HG03097 (cell line): Measurements from ENCODE around the gene SPTSSB.

Experiments
- ATAC-seq: cut with Tn5 transposase; IDR thresholded peaks from one replicate; pipeline ENCODE4 v1.9.1; 2021; ENCODE audit not compliant: unreplicated experiment, low FRiP score

The SPTSSB gene

DNA sequence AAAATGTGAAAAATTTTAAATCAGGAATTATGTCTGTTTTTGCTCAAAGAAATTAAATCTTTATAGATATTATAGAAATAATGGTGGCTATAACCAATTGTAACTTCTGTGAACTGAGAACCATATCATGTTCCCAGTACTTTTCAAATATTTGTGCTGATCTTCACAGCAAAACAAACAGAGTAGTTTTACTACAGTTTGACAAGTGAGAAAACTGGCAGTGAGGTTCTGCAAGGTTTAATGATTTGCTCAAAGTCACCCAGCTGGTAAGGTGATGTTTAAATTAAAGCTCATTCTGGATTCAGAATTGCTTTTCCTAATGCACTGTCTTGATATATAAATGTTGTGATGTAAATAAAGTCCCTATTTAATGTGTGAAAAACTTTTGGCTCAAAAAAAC lies 22.0 kb upstream of the SPTSSB start:
- no peak for ATAC-seq

DNA sequence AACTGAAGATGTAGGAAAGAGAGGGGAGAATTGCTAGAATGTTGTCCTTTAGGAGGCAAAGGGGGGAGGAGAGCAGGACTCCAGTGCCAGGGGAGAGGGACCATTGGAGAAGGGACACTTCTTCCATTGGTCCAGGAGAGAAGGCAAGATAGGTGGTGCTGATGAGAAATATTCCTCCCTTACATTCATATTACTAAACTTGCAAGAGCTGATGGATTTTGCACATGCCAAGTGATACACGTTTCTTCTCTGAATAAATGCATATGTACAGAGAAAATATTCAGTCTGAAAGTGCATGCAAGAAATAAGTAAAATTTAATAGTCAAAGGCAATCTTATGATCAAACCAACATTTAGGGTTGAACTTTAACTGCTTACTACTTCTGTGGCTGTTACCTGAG lies 21.5 kb upstream of the SPTSSB start:
- ATAC-seq = no peak

DNA sequence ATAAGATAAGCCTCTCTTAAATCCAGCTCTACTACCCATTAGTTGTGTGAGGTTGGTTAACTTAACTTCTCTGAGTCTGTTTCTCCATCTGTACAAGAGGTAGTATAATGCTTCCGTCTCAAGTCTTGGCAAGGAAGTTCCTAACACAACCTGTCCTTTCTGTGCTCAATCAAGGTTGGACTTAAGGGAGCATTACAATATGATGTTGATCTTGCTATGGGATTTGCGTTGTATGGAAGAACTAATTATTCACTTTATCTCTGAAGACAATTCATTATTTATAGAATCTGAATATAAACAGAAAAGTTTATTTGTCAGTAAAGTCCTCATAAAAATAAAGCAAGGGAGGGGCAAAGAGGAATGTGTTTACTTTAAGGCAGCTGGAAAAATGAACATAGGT lies 18.9 kb upstream of the SPTSSB start:
- ATAC-seq = no peak

DNA sequence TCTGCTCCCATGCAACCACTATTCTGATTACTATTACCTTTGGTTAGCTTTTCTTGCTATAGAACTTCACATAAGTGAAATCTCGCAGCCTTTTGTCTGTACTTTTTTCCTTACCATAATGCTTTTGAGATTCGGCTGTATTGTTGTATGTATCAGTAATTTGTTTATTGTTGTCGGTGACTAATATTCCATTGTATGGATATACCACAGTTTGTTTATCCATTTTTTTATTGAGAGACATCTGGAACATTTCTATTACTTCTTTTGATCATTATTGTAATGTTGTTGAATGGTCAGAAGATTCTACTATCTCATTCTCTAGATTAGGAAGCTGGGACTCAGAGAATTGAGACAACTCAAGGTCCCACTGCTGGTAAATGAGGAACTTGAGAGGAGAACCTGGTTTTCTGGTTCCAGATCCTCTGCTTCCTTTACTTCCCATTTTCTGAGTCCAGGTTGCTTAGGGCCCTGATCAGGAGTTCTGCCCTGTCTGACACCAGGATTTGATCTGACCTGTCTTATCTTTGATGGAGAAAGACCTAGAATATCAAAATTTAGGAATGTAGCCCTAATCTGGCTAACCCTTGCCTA lies 18.2 kb upstream of the SPTSSB start:
- no peak for ATAC-seq

DNA sequence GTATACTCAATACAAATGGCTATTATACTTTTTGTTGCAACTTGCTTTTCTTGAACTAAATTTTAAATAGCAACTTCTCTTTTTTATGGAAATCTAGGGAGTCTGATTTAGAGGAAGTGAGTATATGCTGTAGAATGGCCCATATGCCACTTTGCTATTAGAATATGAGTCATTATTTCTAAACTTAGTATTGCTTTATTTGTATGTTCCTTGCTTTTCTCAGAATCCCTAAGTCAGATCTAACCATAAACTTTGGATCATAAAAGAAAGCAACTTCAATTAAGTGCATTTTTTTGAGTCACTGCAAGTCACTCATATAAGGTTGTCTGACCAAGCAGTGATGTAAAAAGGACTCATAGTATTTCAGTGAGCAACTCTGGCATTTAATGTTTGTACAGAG lies 17.5 kb upstream of the SPTSSB start:
- ATAC-seq = no peak

DNA sequence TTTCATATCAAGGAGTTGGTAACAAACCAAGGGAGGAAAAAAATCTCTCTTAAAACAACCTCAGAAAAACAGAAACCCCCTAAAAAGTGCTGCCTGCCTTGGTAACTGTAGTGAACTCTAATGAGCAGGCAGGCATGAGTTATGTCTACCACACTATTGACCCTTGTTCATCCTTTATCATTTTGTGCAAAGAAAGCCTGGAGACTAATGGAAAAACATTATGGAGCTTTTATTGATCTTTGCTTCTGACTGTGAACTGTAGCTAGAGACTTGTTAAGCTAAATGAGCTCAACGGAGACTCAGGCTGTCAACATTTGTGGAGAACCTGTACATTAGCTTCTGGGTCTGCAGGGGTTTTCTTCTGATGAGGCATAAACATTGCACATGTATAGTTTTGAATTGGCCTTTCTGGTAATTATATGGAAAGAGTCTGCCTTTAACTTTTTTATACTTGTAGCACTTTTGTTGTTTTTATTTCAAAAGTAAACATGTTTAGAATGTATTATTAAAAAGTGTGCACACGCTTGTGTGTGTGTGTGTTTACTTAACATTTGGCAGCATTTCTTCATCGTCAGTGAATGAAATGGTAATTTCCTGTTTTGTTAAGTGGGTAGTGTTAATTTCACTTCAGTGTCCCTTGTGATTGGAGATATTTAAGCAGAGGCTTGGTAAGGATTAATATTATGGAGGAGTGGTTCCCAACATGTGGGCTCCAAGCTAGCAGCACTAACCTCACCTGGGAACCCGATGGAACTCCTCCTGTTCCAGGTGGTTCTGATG lies 15.9 kb upstream of the SPTSSB start:
- no peak for ATAC-seq

DNA sequence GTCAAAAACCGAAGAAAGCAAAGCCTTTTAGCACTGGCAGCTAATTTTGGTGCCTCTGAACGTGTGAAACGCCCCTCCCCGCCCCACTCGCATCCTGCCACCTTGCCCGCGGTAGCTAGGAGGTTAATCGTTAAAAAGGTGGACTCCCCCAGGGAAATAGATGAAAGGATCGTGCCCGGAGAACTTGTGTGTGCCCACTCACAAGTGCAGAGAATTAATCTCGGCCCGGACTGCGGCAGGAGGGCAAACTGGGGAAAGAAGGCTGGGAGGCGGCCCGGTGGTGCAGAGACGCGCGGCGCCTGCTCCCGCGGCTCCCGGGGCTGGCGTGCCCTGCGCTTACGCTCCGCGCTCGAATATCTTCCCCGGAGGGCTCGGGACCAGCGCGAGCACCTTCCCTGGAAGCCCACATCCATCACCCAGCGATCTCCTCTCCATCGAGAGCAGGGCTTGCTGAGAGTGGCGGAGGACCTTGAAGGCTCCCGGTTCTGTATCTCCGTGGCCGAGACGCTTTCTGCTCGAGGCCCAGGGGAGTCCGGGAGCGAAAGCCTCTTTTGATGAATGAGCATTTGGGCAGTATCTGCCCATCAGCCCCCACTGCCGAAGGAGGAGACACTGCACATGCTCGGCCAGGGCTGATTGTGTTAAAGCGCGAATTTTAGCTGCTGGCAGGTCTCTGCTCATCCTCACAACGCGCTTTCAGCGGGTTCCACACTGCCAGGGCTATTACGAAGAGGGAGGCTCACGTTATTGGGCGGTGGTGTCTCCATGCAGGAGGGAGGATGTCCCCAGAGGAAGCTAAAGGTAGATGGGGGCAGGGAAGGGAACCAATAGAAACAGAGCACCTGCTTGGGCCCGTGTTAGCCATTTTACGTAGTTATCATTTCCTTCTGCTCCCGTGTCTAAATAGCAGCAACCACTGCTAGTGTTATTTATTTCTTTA lies 1.3 kb upstream of the SPTSSB start:
- peak; percentile 51 for ATAC-seq

DNA sequence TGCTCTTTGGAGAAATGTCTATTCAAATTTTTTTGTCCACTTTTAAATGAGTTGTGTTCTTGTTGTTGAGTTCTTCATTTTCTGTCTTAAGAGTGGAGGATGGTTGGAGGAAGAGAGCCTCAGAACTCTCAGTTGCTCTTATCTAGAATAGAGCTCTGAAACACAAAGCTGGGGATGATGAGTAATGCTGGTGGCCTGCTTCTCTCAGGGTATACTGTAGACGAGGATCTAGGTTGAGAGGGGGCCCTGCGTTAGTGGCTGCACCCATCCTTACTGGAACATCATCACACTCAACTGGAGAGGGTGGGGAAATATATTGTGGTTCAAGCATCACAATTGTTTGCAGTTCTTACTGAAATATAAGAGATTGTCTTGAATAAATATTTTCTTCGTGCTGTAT lies 1.8 kb downstream of the SPTSSB start:
- ATAC-seq = no peak

DNA sequence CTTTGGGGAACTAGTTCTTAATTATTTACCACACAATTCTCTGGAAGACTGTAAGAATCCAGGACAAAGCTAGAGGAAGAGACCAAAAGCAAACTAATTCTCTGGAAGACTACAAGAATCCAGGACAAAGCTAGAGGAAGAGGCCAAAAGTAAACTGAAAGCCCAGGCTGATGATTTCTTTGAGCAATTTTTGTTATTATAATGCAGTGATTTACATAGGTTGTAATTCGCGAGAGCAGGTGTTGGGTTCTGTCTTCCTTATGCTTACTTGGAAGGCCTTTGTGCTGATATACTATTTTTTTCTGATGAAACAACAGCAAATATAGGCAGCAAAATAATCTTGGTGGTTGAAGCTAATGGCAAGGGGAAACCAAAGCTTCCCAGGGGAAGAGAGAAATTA lies 5.2 kb downstream of the SPTSSB start:
- no peak for ATAC-seq

DNA sequence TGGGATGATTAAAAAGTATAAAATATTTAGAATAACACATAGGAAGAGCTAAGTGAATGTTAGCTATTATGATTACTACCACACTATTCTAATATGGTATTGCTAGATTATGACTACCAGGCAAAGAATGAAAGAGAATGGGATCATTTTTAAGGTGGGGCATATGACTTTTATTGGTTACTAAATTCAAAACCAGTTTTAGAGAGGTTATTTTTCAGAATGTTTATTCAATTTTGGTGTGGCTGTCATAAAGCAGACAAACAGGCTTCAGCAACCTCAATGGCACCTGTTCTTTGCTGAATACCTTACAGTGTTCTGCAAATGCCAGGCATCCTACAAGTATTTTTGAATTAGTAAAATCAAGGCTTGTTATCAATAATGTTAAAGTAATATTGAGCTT lies 12.8 kb downstream of the SPTSSB start:
- ATAC-seq = no peak

DNA sequence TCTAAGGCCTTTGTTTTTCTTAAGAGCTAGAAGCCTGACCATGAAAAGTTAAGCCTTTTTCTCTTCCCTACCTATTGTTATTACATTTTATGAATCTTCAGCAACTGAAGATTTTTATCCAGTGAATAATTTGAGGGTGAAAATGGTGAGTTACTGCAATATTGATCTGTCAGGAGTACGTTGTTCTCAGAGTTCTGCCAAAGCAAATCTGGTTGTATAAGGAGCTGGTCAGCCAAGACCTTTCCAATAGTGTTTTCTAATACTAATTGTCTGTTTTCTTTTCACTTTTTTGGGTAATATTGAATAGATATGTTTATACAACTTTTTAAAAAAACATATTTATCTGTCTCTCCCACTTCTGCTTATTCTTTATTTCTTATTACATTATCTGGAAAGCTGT lies 15.0 kb downstream of the SPTSSB start:
- ATAC-seq = no peak

DNA sequence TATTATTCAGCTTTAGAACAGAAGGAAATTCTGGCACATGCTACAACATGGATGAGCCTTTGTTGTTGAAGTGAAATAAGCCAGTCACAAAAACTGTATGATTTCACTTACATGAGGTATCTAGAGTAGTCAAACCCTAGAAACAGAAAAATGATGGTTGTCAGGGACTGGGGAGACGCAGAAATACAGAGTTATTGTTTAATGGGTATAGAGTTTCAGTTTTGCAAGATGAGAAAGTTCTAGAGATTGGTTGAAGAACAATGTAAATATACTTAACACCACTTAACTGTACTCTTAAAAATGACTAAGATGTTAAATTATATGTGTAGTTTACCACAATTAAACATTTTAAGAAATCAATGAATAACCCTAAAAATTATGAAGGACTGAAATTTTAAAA lies 15.8 kb downstream of the SPTSSB start:
- ATAC-seq = no peak

DNA sequence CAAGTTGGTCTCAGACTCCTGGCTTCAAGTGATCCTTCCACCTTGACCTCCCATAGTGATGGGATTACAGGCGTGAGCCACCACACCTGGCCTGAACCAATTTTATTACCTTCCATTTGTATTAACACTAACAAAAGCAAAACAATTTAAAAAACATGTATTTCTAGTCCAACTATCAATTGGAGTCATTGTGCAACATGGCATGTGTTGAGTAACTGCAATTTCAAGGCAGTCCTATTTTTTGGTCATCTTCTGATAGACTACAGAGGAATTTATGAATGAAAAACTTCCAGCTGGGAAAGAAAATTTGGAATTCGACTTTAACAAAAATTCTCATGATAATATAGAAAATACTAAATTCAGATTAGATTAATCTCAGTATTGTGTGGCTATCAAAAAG lies 16.8 kb downstream of the SPTSSB start:
- no peak for ATAC-seq

DNA sequence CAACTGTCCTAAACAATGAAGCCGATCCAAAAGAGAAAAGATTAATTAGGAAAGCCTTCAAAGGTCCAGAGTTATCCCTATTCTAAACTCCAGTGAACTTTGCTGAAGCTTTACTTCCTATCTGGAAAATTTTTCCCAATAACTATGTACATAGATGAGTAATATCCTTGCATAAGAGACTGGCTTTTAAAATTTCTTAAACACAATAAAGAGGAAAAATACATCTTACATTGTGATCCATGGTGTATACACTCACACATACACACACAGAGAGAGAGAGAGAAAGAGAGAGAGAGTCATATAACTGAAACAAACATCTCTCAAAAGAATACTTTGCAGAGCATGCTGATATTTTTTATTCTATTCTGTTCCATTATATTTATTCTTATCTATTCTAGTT lies 20.0 kb downstream of the SPTSSB start:
- ATAC-seq = no peak

DNA sequence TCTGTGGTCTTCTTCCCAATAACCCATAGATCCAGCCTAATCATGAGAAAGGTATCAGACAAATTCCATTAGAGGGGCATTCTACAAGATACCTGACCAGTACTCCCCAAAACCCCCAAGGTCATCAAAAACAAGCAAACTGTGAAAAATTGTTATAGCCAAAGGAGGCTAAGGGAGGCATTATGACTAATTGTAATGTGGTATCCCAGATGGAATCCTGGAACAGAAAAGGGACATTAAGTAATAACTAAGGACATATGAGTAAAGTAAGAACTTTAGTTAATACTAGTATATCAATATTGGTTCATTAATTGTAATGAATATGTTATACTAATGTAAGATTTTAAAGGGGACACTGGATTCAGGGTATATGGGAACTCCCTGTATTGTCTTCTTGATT lies 20.4 kb downstream of the SPTSSB start:
- no peak for ATAC-seq

DNA sequence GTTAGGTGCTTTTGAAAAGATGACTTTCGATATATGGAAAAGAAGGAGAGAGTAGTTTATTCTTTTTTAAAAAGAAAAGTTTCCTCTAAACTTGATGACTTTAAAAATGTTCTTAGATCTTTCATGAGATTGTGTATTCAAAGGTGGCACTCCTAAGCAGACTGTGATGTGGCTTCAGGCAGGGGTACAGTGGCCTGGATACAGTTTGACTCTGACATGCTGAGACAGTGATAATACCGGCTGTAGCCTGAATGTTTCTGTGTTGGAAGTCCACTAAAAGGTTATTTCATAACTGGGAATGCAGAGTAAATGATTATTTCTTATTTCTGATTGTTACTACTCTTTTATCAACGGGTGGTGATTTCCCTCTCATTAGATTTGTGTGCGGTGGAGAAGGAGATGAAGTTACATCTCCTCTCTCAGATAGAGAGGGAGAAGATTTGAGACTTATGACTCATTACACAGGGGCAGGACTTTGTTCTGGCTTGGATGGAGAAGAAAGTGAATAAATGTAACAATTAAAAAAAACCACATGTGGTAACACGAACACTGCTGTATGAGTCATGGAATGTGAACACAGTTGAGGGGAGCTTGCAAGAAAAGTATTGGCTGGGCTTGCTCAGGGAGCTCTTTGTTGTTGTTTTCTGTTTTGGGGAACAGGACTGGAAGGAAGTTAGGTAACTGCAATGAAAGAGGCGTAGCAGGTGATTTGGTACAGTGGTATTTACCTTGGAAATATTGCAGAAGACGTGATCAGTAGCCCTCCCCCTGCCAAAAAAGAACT lies 21.6 kb downstream of the SPTSSB start:
- no peak for ATAC-seq

DNA sequence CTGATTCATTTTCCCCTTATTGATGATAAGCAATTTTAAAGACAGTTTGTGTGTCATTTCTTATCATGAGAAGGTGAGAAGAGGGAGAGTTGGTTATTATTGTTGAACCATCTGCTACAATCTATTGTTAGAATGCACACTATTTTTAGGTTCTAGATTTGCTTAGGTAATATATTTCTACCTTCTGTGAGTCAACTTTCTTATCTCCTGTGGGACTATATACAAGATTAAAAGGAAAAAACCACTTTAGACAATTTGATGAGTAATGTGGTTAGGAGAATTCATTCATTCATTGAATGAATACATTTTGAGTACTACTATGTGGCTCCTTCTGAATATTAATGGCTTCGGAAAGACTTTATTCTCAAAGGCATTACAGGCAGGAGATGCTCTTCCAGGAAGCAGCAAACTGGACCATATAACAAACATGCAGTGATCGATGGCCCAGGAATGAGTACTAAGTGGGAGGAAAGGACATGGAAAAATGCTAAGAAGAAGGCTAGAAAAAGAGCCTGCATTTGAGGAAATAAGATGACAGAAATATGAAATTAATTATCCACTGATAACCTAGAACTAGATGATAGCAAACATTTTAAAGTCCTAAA lies 22.4 kb downstream of the SPTSSB start:
- no peak for ATAC-seq

DNA sequence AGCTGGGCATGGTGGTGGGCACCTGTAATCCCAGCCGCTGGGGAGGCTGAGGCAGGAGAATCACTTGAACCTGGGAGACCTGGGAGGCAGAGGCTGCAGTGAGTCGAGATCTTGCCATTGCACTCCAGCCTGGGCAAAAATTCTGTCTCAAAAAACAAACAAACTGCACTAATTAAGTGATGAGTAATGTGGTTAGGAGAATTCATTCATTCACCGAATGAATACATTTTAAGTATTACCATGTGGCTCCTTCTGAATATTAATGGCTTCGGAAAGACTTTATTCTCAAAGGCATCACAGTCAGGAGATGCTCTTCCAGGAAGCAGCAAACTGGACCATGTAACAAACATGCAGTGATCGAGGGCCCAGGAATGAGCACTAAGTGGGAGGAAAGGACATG lies 23.6 kb downstream of the SPTSSB start:
- no peak for ATAC-seq

DNA sequence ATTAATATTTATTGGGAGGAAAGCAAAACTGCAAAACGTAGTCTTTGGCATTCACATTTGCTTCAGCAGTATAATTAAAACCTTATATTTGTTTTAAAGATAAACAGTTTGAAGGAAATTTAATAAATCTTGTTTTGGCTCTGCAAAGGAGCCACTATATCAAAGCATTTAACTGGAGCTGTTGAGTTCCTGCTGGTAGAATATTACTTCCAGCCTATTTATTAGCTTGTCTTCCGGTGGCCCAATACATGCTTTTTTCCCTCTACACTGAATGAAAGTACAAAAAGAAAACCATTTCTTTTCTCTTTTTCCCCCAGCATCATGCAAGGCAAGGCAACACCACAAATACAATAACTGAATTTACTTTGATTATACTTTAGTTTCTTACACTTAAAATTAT lies 26.3 kb downstream of the SPTSSB start:
- no peak for ATAC-seq

DNA sequence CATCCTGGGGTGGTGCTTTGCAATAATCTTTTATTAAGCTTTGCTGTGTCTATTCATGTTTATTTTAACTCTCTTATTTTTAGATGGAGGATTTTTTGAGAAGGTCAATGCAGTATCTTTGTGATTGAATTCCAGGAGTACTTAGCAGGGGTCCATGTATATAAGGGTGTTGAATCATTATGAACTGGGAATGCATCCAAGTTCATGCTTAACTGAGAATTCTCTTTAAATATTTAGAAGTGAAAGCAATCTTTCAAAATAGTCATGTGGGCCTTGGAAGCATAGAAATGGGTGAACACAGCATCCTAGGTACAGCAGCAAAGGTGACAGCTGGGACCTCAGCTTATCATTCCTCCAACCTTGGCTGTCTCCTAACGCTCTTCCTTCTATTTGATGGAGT lies 27.3 kb downstream of the SPTSSB start:
- ATAC-seq = no peak
